Osteoblast (primary cell): ENCODE measurements around the gene ARHGAP15. TPM values are rescaled to one million over a fixed set of nuclear protein-coding genes. Genes with fewer than 3 reads are reported as not detected.

Experiments used
- DNase-seq: peaks from one replicate; pipeline ENCODE4 v3.0.0; 2011; ENCODE audit warnings: low spot score, mixed read lengths; ENCODE audit not compliant: insufficient read length; ENCODE audit errors: missing footprints
- H2AFZ ChIP-seq: 2 replicates; pipeline ENCODE4 v1.6.0; 2011; ENCODE audit warnings: mild to moderate bottlenecking, low read length
- H3K27ac ChIP-seq: 2 replicates; pipeline ENCODE4 v1.5.1; 2011; ENCODE audit warnings: mild to moderate bottlenecking, low read depth, low read length, moderate library complexity
- H3K27me3 ChIP-seq: 2 replicates; pipeline ENCODE4 v1.6.0; 2012; ENCODE audit warnings: mild to moderate bottlenecking, control low read depth, inconsistent platforms, low read length, moderate library complexity; ENCODE audit not compliant: insufficient read depth
- H3K36me3 ChIP-seq: 2 replicates; pipeline ENCODE4 v1.5.1; 2011; ENCODE audit warnings: mild to moderate bottlenecking, low read length, control low read depth, moderate library complexity; ENCODE audit not compliant: insufficient read depth
- H3K4me1 ChIP-seq: 2 replicates; pipeline ENCODE4 v1.5.1; 2011; ENCODE audit warnings: mild to moderate bottlenecking, low read length, control low read depth, moderate library complexity; ENCODE audit not compliant: insufficient read depth
- H3K4me2 ChIP-seq: 2 replicates; pipeline ENCODE4 v1.6.0; 2011; ENCODE audit warnings: mild to moderate bottlenecking, low read length; ENCODE audit not compliant: insufficient read depth
- H3K4me3 ChIP-seq: fragments of 200-600 bp; sonication (generic); 3 replicates; pipeline ENCODE4 v1.5.1; 2012; ENCODE audit warnings: mild to moderate bottlenecking, low read length, inconsistent platforms; ENCODE audit not compliant: insufficient read depth
- H3K79me2 ChIP-seq: 2 replicates; pipeline ENCODE4 v1.6.0; 2012; ENCODE audit warnings: mild to moderate bottlenecking, low read length, control low read depth, inconsistent platforms; ENCODE audit not compliant: insufficient read depth
- H3K9me3 ChIP-seq: 2 replicates; pipeline ENCODE4 v1.5.1; 2011; ENCODE audit warnings: low read depth, low read length, control low read depth
- H4K20me1 ChIP-seq: 2 replicates; pipeline ENCODE4 v1.6.0; 2012; ENCODE audit warnings: mild to moderate bottlenecking, low read length, control low read depth; ENCODE audit not compliant: insufficient read depth
- total RNA-seq: library from RNA; depleted of rRNA; stranded (reverse); fragments of >200 nt; gene quantifications from 2 replicates; pipeline ENCODE4 v1.2.3, GENCODE V29; 2012
- TF ChIP-seq, protein P1 (sequence below): IDR thresholded peaks from 2 replicates; pipeline ENCODE4 v1.5.1; 2011; ENCODE audit warnings: mild to moderate bottlenecking, low read depth, low read length, moderate library complexity; ENCODE audit errors: extremely low read depth

ARHGAP15 gene
- total RNA-seq, 1 donor: 2.2 TPM

DNA sequence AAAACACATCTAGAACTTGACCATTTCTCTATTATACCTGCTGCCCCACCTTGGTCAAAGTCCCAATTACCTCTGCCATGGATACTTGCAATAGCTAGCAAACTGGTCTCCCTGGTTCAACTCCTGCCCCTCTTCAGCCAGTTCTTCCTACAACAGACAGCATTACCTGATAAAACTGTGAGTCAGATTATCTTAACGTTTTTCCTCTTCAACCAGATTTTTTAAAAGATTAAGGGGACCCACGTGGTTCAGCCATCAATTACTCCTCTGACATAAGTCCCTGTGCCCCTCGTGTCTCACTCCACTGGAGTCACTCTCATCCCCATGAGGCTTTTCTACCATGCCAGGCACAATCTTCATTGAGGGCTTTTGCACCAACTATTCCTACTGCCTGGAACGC, 5.3 kb upstream of the ARHGAP15 start:
- no peak overlapping the region for H3K27ac ChIP-seq
- no peak for DNase-seq
- no peak overlapping the region for H3K4me3 ChIP-seq
- H3K4me1 ChIP-seq: no peaks in the 10 kb centered on the region
- H4K20me1 ChIP-seq: no peaks in the 10 kb centered on the region
- no peak overlapping the region for H2AFZ ChIP-seq
- no peaks in the 10 kb centered on the region for H3K36me3 ChIP-seq
- no peaks in the 10 kb centered on the region for H3K79me2 ChIP-seq
- no peaks in the 10 kb centered on the region for H3K9me3 ChIP-seq
- H3K4me2 ChIP-seq: no peak overlapping the region
- no peaks in the 10 kb centered on the region for H3K27me3 ChIP-seq
- TF ChIP-seq, protein P1, sequence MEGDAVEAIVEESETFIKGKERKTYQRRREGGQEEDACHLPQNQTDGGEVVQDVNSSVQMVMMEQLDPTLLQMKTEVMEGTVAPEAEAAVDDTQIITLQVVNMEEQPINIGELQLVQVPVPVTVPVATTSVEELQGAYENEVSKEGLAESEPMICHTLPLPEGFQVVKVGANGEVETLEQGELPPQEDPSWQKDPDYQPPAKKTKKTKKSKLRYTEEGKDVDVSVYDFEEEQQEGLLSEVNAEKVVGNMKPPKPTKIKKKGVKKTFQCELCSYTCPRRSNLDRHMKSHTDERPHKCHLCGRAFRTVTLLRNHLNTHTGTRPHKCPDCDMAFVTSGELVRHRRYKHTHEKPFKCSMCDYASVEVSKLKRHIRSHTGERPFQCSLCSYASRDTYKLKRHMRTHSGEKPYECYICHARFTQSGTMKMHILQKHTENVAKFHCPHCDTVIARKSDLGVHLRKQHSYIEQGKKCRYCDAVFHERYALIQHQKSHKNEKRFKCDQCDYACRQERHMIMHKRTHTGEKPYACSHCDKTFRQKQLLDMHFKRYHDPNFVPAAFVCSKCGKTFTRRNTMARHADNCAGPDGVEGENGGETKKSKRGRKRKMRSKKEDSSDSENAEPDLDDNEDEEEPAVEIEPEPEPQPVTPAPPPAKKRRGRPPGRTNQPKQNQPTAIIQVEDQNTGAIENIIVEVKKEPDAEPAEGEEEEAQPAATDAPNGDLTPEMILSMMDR: no peak

DNA sequence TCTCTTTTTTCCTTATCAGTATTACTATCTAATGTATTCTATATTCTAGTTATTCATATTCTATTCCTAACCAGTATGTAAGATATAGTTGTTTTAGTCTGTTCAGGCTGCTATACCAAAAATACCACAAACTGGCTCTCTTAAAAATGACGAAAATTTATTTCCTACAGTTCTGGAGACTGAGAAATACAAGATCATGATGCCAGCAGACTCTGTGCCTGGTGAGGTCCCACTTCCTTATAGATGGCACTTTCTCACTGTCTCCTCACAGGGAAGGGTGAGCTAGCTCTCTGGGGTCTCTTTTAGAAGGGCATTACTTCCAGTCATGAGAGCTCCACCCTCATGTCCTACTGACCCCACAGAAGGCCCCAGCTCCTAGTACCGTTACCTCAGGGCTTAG, 4.8 kb upstream of the ARHGAP15 start:
- Histone ChIP-seq H3K4me1 (no peaks in the 10 kb centered on the region), H3K9me3 (no peaks in the 10 kb centered on the region), H3K27me3 (no peaks in the 10 kb centered on the region), H3K4me3 (no peak overlapping the region), H4K20me1 (no peaks in the 10 kb centered on the region), H3K36me3 (no peaks in the 10 kb centered on the region), H2AFZ (no peak overlapping the region), H3K79me2 (no peaks in the 10 kb centered on the region), H3K4me2 (no peak overlapping the region), H3K27ac (no peak overlapping the region)
- TF ChIP-seq, protein P1: no peak
- no peak for DNase-seq

DNA sequence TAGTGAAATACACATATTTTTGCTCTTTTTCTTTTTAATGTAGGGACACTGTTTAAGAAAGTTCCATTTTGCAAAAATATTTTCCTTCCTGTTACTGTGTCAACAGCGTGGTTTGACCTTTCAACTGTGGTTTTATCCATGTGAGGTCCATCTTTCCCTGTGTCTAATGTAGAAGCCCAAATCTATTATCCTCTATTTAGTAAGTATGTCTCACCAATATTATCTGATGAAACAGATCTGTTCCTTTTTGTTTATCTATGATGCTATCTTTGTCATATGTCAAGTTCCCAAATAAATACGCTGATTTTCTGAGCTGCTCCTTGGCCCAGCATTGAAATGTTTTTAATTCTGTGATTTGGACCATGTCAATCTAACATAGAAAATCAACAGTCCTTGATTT, 3.5 kb upstream of the ARHGAP15 start:
- DNase-seq: no peak
- Histone ChIP-seq H2AFZ (no peak overlapping the region), H4K20me1 (no peaks in the 10 kb centered on the region), H3K36me3 (no peaks in the 10 kb centered on the region), H3K27me3 (no peaks in the 10 kb centered on the region), H3K4me2 (no peak overlapping the region), H3K4me3 (no peak overlapping the region), H3K79me2 (no peaks in the 10 kb centered on the region), H3K27ac (no peak overlapping the region), H3K4me1 (no peaks in the 10 kb centered on the region), H3K9me3 (no peaks in the 10 kb centered on the region)
- TF ChIP-seq, protein P1: no peak

DNA sequence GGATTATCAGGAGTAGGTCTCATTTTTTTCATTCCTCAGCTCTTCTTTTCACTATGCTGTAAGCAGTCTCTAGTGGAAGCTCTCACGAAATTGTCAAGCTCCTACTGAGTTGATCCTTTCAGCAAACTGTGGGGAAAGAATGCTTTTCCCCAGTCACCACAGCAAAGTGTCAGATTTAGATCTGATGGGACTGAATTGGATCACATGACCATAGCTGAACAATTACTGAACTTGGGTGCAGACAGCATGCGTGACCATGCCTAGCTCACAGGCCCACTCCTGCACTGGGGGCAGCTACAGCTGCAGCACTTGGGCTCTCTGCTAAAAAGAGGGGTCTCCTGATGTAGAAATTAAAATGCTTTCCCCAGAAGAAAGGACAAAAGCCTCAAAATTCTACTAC, 3.1 kb downstream of the ARHGAP15 start:
- no peaks in the 10 kb centered on the region for H3K4me1 ChIP-seq
- H3K4me3 ChIP-seq: no peak overlapping the region
- H3K9me3 ChIP-seq: no peaks in the 10 kb centered on the region
- no peaks in the 10 kb centered on the region for H3K27me3 ChIP-seq
- no peak overlapping the region for H3K4me2 ChIP-seq
- no peak overlapping the region for H3K27ac ChIP-seq
- no peaks in the 10 kb centered on the region for H3K36me3 ChIP-seq
- TF ChIP-seq, protein P1: no peak
- no peak overlapping the region for H2AFZ ChIP-seq
- H4K20me1 ChIP-seq: no peaks in the 10 kb centered on the region
- no peaks in the 10 kb centered on the region for H3K79me2 ChIP-seq
- no peak for DNase-seq
